8988T (cell line): Measurements from ENCODE around the gene MSI2.
"Not testable (repeated sequence)": the region's sequence is repeated elsewhere in the genome, so short reads cannot be mapped to it uniquely, and the experiment has no call there.

Experiments used
- DNase-seq: peaks from one replicate; pipeline ENCODE4 v3.0.0; 2011

Gene MSI2

GRCh38 chr17:57255776-57256681 lies at the start of gene MSI2:
Gene MSI2, plus strand, starts transcription at chr17:57256523. Its CDS starts 220 bp downstream, at chr17:57256743.
- peak; percentile 31 for DNase-seq

- DNase-seq = no peak
These were observed 49.4 kb upstream of the MSI2 start for GRCh38 chr17:57206928-57207327.

- DNase-seq = no peak
These were observed 48.9 kb upstream of the MSI2 start for GRCh38 chr17:57207396-57207795.

GRCh38 chr17:57210224-57210553 lies 46.1 kb upstream of the MSI2 start:
- no peak for DNase-seq

DNA sequence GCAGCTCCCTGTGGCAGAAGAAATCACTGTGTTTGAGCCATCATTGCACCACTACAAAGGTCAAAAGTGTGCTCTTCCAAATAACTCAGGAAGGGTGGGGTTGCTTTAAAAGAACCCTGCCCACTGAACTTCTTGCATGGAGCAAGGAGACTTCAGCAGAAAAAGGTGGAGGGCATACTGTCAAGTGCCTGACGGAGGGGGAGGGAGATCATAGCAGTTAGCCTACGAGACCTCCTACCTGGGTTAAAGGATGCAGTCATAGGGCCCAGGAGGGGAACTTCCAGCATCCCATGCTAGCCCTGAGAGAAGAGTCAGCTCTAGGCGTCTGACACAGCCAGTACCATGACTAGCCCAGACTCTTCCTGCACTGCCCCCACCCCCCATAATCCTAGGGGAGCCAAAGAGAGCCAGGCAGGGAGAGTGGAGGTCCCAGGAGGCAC lies 45.3 kb upstream of the MSI2 start:
- DNase-seq = no peak

- DNase-seq = no peak
These were observed 44.8 kb upstream of the MSI2 start for GRCh38 chr17:57211543-57211942.

DNA sequence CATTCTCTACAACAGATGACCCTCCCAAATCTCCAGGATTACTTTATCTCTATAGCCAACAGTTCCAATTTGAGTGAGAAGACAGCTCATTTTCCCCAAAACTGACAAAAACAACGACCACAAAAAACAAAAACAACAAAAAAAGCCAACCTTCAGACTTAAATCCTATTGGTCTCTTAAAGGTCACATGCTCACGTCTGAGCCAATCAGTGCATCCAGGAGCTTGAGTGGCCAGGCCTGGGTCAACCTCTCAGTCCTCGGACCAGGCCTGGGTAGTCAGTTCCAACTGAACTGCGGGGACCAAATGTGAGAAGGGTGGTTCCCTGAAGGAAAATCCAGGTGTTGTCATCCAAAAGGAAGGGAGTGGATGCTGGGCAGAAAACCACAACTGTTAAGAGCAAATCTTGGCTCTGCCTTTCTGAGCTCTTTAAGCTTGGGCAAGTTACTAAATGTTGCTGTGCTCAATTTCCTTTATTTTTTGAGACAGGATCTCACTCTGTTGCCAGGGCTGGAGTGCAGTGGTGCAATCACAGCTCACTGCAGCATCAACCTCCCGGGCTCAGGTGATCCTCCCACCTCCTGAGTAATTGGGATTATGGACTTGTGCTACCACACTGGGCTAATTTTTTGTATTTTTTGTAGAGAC lies 43.0 kb upstream of the MSI2 start:
- no peak for DNase-seq

DNA sequence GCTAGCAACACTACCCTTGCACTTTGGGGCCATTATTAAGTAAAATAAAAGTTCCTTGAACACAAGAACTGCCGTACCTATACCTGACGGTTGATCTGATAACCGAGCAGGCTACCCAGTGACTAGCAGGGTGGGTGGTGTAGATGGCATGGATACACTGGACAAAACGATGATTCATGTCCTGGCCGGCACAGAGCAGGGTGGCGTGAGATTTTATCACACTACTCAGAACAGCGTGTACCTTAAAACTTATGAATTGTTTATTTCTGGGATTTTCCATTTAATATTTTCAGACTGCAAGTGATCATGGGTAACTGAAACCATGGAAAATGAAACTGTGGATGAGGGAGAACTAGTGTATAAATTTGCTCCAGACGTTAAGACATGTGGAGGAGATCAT lies 41.0 kb upstream of the MSI2 start:
- DNase-seq = no peak

- no peak for DNase-seq
These were observed 34.7 kb upstream of the MSI2 start for GRCh38 chr17:57221366-57222350.

DNA sequence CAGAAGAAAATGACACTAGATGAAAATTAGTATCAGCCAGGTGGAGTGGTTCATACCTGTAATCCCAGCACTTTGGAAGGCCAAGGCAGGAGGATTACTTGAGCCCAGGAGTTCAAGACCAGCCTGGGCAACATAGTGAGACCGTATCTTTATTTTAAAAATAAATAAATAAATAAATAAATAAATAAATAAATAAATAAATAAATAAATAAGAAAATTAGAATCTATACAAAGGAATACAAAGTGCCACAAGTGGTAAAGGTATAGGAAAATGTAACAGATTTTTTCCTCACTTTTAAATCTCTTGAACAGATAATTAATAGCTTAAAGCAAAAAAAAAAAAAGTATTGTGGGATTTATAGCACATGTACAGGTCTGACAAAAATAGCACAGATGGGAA lies 33.9 kb upstream of the MSI2 start:
- DNase-seq = not testable (repeated sequence)

- DNase-seq = no peak
These were observed 31.2 kb upstream of the MSI2 start for GRCh38 chr17:57225127-57225526.

- no peak for DNase-seq
These were observed 29.5 kb upstream of the MSI2 start for GRCh38 chr17:57226793-57227192.

- DNase-seq = no peak
These were observed 27.4 kb upstream of the MSI2 start for GRCh38 chr17:57228911-57229310.

DNA sequence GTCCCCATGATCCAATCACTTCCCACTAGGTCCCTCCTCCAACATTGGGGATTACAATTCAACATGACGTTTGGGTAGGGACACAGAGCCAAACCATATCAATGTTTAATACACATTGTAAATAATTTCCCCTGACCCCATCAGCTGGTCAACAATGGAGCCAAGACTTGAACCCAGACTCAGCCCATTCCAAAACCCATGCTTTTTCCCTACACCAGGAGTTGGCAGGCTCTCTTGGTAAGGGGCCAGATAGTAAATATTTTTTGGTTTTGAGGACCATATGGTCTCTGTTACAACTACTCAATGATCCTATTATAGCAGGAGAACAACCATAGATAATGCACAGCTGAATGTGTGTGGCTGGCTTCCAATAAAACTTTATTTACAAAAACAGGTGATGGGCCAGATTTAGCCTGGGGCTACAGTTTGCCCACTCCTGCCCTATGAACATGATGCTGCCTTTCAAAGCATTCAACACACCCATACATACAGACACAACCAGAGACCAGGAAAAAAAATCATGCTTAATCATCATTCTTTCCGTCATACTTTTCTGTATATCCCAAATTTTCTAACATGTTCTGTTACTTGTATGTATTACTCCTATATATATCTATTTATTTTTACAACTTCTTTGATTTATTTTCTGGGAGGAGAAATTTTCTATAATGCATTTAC lies 22.1 kb upstream of the MSI2 start:
- DNase-seq = no peak

GRCh38 chr17:57234739-57235092 lies 21.6 kb upstream of the MSI2 start:
- DNase-seq = no peak

- DNase-seq = no peak
These were observed 21.2 kb upstream of the MSI2 start for GRCh38 chr17:57235124-57235523.

GRCh38 chr17:57236686-57237299 lies 19.5 kb upstream of the MSI2 start:
- DNase-seq = no peak

- no peak for DNase-seq
These were observed 15.7 kb upstream of the MSI2 start for GRCh38 chr17:57240648-57241047.

GRCh38 chr17:57242148-57242547 lies 14.2 kb upstream of the MSI2 start:
- DNase-seq = no peak

- DNase-seq = peak; percentile 39
These were observed 13.1 kb upstream of the MSI2 start for GRCh38 chr17:57243171-57243622.

DNA sequence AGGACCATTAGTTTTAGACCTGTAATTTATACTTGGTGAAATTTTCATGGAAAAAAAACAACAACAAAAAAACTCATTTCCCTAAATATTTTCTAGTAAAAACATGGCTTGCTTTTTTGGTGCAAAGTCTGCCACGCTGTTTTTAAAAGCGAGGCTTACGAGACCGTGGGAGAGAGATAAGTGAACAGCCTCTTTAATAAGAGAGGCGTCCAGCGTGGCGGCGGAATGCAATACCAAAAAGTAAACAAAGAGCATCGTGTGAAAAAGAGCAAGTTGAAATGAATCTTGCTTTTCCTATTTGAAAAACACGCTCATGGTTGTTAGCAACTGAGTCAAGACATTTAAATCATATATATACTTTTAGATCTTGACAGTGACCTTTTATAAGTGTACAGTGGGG lies 10.5 kb upstream of the MSI2 start:
- DNase-seq = no peak

DNA sequence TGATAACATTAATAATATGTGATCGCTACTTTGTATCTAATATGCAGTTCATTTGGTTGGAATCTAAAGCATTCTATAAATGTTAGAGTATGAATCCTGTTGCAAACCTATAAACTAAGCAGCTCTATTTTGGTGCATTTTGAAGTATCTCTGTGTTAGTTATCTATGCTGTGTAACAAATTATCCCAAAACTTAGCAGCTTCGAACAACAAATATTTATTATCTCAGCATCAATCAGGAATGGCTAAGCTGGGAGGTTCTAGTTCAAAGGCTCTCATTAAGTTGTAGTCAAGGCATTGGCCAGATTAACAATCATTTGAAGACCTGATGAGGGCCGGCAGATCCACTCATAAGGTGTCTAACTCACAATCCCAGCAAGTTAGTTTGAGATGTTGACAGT lies 10.1 kb upstream of the MSI2 start:
- no peak for DNase-seq
